Activated CD8-positive, alpha-beta memory T cell treated with anti-CD3 and anti-CD28 coated beads for 1 hour (primary cell): ENCODE results near the gene UPK1B.

ENCODE experiments used
- DNase-seq, 2 donors: peaks; one replicate each; pipeline ENCODE4 v3.0.0-alpha.2; 2020; ENCODE audit warnings: low read depth in 1 of 2; ENCODE audit errors: extremely low read depth in 1 of 2

The UPK1B gene

GRCh38 chr3:119175872-119176756 lies 2.7 kb downstream of the UPK1B start:
- no peak for DNase-seq

GRCh38 chr3:119176778-119177177 lies 3.4 kb downstream of the UPK1B start:
- no peak for DNase-seq

DNA sequence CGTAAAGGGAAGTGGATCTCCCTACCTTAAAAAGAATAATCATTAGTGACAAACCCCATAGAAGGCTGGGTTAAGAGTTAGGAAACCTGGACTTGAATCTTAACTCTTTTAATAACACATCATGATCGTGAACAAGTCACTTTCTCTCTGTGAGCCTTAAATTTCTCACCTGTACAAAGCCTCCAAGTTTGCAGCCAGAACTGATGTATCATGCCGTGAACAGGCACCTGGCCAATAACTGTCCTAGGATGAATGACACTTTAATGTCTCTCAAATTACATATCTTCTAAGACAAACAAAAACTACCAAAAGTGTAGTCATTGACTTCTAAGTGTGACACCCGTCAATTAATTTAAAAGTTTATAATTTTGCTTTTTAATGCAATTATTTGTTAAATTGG lies 3.9 kb downstream of the UPK1B start:
- DNase-seq: no peak

DNA sequence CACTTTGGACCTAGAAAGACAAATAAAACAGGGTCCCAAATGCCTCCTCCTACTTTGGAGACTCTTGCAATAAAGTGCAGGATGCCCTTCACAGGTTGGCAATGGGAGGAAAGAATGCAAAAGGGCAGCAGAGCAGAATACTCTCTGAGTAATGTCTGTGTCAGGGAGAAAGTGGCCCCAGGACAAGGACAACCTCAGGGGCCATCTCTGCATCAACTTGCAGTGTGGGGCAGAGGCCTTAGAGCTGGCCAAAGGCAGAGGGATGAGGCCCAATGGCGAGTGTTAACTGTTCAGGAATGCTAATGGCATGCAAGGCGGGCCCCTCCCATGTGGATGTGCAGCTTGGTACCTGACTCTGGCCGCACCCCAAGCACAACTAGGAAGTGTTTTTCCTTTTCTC lies 8.4 kb downstream of the UPK1B start:
- DNase-seq: no peak

DNA sequence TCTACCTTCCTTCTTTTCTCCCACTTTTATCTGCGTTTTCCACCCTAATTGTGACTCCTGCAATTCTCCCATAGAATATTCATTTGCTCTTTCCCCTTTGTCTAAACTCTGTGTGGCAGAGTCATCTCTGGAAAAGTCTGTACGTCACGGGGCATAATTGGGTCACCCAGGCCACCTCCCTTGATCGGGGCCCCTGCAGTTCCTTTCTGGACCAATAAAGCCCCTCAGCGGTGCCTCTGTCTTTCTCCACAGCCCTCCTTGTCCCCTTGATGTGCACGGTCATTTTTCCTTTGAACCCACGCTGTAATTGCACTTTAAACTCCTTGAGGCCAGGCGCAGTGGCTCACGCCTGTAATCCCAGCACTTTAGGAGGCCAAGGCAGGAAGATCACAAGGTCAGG lies 10.7 kb downstream of the UPK1B start:
- DNase-seq: no peak

DNA sequence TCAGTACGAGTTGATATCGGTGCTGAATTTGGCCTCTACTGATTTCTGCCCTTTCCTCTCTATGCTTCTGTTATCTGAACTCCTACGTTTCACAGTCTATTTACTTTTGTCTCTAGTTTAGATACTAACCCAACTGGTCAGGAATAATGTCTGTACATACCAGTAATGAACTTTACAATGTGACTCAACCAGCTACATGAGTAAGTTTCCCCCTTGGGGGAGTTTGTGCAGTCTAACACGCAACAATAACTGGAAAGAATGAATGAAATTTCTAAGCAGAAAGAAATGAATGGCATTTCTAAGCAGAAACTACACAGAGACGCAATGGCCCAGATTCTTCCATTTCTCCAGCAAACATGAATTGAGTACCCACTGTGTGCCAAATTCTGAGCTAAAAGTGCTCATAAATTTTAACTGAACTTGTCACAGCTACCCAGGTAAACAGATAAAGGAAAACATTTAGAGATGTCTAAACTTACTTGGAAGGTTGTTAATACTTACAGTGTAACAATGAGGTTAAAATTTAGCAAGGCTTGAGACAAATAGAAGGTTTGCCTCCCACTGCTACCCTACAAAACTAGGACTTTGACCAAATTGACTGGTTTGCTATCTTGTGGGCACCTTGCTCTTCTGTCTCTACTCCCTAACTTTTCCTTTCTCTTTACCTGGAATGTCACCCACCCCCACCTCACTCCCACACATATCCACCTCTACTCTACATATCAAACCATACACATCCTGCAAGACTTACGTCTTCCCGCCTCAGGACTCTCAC lies 11.6 kb downstream of the UPK1B start:
- no peak for DNase-seq

DNA sequence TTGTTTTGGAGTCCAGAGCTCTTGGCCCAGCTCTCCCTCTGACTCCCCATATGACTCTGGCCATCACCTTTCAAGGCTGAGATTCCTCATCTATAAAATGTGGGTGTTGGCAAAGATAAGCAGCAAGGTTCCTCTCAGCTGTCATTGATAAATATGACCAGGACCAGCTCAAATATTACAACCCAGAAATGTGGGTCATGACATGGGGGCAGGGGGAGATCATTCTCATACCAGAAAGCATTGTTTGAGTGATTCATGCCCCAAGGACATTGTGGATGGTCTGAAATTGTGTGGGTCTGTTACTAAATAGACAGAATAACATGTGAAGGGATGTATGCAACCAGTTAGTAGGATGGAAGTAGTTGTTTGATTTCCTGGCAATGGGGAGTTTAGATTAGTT lies 13.9 kb downstream of the UPK1B start:
- no peak for DNase-seq

- no peak for DNase-seq
Measured at GRCh38 chr3:119191800-119192199, 18.4 kb downstream of the UPK1B start.

DNA sequence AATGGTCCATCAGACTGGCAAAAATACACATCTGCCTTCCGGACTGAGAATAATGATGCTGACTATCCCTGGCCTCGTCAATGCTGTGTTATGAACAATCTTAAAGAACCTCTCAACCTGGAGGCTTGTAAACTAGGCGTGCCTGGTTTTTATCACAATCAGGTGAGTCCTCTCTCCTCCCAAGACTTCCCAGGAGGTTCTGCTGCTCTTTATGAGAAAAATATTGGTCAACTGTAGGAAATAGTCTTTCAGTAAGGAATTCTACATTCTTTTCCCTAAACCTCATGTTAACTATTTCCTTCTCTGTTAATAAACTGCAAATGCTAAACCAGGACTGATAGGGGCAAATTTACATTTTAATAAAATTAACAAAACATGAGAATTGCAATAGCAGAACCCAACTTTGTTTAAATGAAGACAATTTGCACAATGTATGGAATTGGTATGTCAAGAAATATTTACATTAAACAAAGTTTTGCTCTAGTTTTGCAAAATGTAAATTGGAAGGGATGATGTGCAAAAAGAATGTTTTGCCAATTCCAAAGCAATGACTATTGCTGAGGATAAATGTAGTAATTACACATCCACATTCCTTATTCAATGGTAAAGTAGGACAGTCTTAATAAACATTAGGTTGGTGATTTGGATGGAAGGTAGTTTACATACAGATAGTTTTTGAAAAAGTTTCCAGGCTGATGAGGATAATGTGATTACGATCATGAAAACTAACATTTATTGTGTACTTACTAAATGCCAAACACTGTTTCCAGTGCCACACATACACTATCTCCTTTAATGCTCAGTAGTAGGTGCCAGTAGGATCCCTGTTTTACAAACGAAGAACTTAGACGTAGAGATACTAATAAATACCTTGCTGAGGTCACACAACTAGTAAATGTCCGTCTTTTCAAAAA lies 21.1 kb downstream of the UPK1B start:
- DNase-seq: no peak

DNA sequence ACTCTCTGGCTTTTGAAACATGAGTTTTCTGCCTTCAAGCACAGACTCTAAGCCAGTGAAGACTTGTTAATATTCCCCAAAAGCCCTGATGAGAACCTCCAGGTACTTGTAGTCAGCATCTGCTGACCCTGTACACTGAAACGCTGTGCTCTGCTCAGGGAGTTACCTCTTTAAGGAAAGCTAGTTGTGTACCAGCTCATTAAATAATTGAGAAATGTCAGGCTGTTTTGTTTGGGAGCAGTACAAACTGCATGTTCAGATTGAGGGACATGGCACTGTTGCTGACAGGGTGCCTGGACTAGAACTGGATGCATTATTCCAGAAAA lies 21.7 kb downstream of the UPK1B start:
- no peak for DNase-seq

GRCh38 chr3:119195911-119196310 lies 22.5 kb downstream of the UPK1B start:
- no peak for DNase-seq

GRCh38 chr3:119205209-119205608 lies 31.8 kb downstream of the UPK1B start:
- DNase-seq: no peak

DNA sequence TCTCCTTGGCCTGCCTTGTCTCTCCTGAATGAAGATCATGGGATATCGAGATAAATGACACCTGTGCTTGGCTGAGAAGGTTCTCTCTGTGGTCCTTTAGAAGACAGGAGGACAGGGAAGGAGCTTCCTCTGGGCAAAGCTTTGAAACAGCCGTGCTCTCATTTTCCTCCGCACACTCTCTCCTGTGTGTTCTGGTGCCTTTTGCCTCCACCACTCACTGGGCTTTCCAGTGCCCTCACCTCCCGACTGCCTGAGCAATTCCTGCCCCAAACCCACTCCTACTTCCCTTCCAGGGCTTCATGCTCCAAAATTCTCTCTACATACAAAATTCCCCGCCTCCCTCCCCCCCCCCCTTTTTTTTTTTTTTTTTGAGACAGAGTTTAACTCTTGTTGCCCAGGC lies 32.3 kb downstream of the UPK1B start:
- DNase-seq: no peak

DNA sequence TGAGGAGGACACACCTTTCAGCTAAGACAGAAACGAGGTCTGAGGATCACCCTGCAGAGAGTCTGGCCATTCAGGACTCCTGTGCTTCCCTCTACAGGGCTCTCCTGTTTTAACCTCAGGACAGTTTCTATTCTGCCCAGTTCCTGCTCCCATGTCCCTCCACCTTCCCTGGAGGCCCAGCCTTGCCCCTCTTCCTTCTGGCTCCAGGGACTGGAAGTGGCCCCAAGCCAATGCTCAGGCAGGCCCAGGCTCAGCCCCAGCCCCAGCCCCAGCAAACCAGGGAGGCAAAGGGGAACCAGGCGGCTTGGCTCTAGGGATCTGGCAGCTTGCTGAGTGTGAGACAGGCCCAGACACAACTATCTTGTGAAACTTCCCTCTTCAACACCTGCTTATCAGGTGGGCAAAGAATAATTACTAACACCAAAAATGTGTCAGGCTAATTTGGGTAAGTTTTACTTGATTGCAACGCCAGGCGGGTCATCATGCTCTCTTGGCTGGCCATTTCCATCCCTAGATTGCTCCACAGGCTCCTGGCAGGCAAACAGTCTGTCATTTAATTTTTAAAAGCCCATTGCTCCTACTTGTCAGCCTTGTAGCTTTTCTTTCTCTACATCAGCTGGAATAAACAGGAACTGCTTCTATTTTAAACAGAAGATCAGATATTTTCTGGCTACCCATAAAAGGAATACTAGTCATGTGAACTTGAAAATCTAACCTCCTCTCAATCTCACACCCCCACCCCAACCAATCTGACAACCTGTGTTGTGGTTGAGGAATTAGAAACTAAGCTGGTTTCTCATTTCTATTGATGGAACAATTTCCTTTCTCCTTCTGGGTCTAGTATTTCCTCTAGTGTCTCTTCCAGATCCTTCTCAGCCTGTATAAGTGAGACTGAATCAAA lies 33.5 kb downstream of the UPK1B start:
- no peak for DNase-seq

DNA sequence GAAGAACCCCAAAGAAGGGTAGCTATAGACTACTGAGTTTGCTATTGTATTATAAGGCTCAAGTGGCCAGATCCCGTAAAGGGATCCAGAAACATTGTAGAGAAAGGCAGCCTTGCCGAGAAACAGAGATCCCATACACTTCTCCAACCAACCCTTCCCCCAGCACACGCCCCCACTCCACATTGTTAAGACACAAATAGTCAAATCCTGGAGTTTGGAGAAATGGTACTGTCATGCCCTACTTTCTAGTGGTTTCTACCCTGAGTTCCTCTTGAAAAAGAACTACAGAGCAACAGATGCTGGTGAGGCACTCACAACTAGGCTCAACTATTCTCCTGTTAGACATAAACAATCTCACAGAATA lies 34.1 kb downstream of the UPK1B start:
- no peak for DNase-seq

DNA sequence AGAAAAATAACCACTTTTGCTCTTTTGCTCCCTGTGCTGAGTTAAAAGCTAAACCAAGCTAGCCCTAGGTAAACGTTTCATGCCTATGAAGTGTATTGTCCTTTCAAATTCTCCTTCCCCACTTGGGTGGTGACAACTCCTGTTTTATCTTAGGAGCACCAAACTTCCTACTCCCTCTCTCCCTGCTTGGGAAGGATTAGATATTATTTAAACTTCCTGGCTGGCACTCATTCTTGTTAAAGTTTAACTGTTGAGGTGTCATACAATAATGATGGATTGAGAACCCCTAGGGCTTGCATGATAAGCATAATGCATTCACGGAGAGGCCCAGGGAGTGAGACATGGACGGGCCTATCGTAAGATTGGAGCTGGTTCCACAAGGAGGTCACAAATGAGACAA lies 37.8 kb downstream of the UPK1B start:
- DNase-seq: no peak

- no peak for DNase-seq
Measured at GRCh38 chr3:119211803-119212202, 38.4 kb downstream of the UPK1B start.

- DNase-seq: no peak
Measured at GRCh38 chr3:119219069-119219468, 45.7 kb downstream of the UPK1B start.

GRCh38 chr3:119220198-119220597 lies 46.8 kb downstream of the UPK1B start:
- DNase-seq: no peak

DNA sequence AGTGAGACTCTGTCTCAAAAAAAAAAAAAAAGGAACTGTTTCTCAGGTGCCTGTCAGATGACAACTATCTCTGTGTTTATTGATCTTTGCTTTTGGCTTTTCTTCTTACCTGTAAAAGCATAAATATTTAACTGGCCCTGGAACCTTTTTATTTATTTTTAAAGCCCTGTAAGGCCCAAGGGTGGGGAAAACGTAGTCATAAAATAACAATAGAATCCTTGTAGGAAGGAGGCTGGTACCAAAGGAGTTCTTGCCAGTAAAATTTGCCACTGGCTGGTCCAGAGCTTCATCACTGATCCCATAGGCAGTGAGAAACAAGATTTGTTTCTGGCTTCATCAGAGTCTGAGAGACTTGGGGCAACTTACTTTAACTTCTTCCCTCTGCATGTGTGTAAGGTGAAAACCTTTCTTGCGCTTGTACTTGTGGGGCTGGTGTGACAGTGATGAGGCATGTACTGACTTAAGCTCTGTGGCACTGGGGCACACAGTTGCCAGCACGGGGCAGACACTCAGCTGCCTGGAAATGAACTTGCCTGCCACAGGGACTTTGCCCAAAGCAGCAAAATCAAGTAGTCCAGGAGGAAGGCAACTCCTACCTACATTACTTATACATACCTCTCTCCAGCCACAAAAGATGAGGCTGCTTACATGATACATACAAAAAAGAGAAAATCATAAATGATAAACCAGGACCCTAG lies 47.7 kb downstream of the UPK1B start:
- DNase-seq: no peak
